ENCODE results near the gene S100A2. TPM values are rescaled to one million over a fixed set of nuclear protein-coding genes. Genes with fewer than 3 reads are reported as not detected.
A peak's percentile ranks its signal among the peaks of the same experiment; 100 is the strongest.

The S100A2 gene
- total and polyA plus RNA-seq, 2 of the 13 experiments (the other 11 are each of a cell fraction or from before 2014, with no cell fraction given): 1.2 TPM

DNA sequence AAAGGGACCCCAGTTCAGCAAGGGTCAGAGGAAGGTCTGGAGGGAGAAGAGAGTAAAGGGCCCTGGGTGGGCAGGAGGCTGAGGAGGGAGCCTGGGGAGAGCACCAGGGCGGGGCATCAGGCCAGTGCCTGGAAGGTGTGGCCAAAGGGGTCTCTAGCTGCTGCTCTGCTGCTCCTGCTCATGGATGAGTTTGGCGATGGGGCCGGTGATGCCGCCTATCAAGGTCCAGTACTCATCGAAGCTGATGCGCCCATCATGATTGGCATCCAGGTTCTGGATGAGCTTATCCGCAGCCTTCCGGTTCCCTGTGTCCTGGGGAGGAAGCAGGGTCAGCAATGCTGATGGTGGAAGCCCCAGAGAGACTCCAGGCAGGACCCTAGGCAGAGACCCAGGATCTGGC lies 41.7 kb upstream of the S100A2 start:
- no peak for FAIRE-seq
- intact Hi-C loops (cut with micrococcal nuclease; ENCODE audit: unreplicated experiment): no loop called here
- Histone ChIP-seq H3K4me1 (ENCODE audit: insufficient read depth, low read length) (peaks cover 48% of the 10 kb centered on the region), H2AFZ (ENCODE audit: low read length) (no peak overlapping the region), H4K20me1 (ENCODE audit: insufficient read depth, low read length) (no peaks in the 10 kb centered on the region), H3K4me3 (replicated peaks in 1 of 3; ENCODE audit: insufficient read depth in 1 of 3, low read depth in 2 of 3, low read length in 3 of 3) (no peak overlapping the region), H3K4me2 (ENCODE audit: low read depth, low read length) (peak overlapping the region; percentile 98), H3K27me3 (ENCODE audit: control insufficient read depth in 1 of 2, insufficient read depth in 2 of 2, low read length in 2 of 2) (no peaks in the 10 kb centered on the region; a peak in 1 of 5 replicates), H3K9ac (ENCODE audit: insufficient read depth, low read depth, low read length) (no peak overlapping the region), H3K79me2 (ENCODE audit: insufficient read depth, low read length) (peaks cover 11% of the 10 kb centered on the region), H3K27ac (ENCODE audit: extremely low read length, insufficient read depth, low read length) (no peak overlapping the region), H3K36me3 (replicated peaks in 1 of 2; ENCODE audit: control insufficient read depth in 1 of 2, insufficient read depth in 2 of 2, low read length in 2 of 2) (no peaks in the 10 kb centered on the region; a peak in 1 of 5 replicates), H3K9me3 (ENCODE audit: low read length) (no peaks in the 10 kb centered on the region)
- POLR2A ChIA-PET: interaction anchor here (1.3 to 12.2 kb wide), 8 partner anchors 9 to 383 kb away, joined by 3 to 390 read pairs (median 7); partner anchors contain the start of genes CHTOP, INTS3, RPS27 and S100A1
- BruUV-seq (replicated peaks): no TSS peak
- in situ Hi-C loops (cut with HindIII; ENCODE audit: extremely low pct_ligation_motif_present, low pct_unique_long_range_greater_than_20kb): no loop called here
- no peak for DNase-seq (ENCODE audit: low spot score)
- 96% methylated on average over 7 of the region's 8 CpGs for WGBS (ENCODE audit: low lambda C conversion rate)
- no peak for ATAC-seq
- no peak for TF ChIP-seq FOXC1 (CRISPR knock-in tag; IDR thresholded peaks at IDR 0.05; ENCODE audit: borderline replicate concordance)
- TF ChIP-seq SCMH1 (CRISPR knock-in tag; IDR thresholded peaks at IDR 0.05; ENCODE audit: borderline replicate concordance): no peak
- no peak for TF ChIP-seq HOXA9 (CRISPR knock-in tag; IDR thresholded peaks at IDR 0.05; ENCODE audit: borderline replicate concordance)
- TF ChIP-seq ZMYM3 (CRISPR knock-in tag; IDR thresholded peaks at IDR 0.05): no peak
- no peak for TF ChIP-seq SPEN (CRISPR knock-in tag; IDR thresholded peaks at IDR 0.05; ENCODE audit: low read depth)
- TF ChIP-seq CREM (IDR thresholded peaks at IDR 0.05): no peak
- no peak for TF ChIP-seq CREM (CRISPR knock-in tag; IDR thresholded peaks at IDR 0.05)
- TF ChIP-seq ZNF567 (CRISPR knock-in tag; IDR thresholded peaks at IDR 0.05; ENCODE audit: borderline replicate concordance): no peak
- TF ChIP-seq ISX (CRISPR knock-in tag; conservative IDR thresholded peaks at IDR 0.05): no peak
- no peak for TF ChIP-seq SETDB1 (CRISPR knock-in tag; IDR thresholded peaks at IDR 0.05; ENCODE audit: borderline replicate concordance)
- TF ChIP-seq ZNF292 (CRISPR knock-in tag; IDR thresholded peaks at IDR 0.05; ENCODE audit: borderline replicate concordance, low read depth): no peak
- no peak for TF ChIP-seq MAF1 (CRISPR knock-in tag; IDR thresholded peaks at IDR 0.05; ENCODE audit: borderline replicate concordance)
- TF ChIP-seq NR2C2 (CRISPR knock-in tag; IDR thresholded peaks at IDR 0.05; ENCODE audit: borderline replicate concordance): no peak
- TF ChIP-seq, protein P1, sequence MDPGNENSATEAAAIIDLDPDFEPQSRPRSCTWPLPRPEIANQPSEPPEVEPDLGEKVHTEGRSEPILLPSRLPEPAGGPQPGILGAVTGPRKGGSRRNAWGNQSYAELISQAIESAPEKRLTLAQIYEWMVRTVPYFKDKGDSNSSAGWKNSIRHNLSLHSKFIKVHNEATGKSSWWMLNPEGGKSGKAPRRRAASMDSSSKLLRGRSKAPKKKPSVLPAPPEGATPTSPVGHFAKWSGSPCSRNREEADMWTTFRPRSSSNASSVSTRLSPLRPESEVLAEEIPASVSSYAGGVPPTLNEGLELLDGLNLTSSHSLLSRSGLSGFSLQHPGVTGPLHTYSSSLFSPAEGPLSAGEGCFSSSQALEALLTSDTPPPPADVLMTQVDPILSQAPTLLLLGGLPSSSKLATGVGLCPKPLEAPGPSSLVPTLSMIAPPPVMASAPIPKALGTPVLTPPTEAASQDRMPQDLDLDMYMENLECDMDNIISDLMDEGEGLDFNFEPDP (CRISPR knock-in tag; conservative IDR thresholded peaks at IDR 0.05): no peak
- TF ChIP-seq ZBTB20 (CRISPR knock-in tag; IDR thresholded peaks at IDR 0.05; ENCODE audit: borderline replicate concordance, low read depth): no peak
- no peak for TF ChIP-seq NRL (CRISPR knock-in tag; IDR thresholded peaks at IDR 0.05; ENCODE audit: borderline replicate concordance)
- TF ChIP-seq NPAS2 (CRISPR knock-in tag; IDR thresholded peaks at IDR 0.05; ENCODE audit: borderline replicate concordance): no peak
- no peak for TF ChIP-seq ARNT (IDR thresholded peaks at IDR 0.05)
- TF ChIP-seq, protein P2, sequence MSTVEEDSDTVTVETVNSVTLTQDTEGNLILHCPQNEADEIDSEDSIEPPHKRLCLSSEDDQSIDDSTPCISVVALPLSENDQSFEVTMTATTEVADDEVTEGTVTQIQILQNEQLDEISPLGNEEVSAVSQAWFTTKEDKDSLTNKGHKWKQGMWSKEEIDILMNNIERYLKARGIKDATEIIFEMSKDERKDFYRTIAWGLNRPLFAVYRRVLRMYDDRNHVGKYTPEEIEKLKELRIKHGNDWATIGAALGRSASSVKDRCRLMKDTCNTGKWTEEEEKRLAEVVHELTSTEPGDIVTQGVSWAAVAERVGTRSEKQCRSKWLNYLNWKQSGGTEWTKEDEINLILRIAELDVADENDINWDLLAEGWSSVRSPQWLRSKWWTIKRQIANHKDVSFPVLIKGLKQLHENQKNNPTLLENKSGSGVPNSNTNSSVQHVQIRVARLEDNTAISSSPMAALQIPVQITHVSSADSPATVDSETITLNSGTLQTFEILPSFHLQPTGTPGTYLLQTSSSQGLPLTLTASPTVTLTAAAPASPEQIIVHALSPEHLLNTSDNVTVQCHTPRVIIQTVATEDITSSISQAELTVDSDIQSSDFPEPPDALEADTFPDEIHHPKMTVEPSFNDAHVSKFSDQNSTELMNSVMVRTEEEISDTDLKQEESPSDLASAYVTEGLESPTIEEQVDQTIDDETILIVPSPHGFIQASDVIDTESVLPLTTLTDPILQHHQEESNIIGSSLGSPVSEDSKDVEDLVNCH (CRISPR knock-in tag; IDR thresholded peaks at IDR 0.05): no peak
- TF ChIP-seq CEBPB (IDR thresholded peaks at IDR 0.05; ENCODE audit: borderline replicate concordance, low read depth, low read length): no peak
- TF ChIP-seq ZSCAN22 (CRISPR knock-in tag; IDR thresholded peaks at IDR 0.05): no peak
- CTCF ChIA-PET (ENCODE audit: low intra/inter-chr PET ratio, low total read pairs): no interaction called here

All from HepG2 (cell line).